ENCODE results near the gene LZTS3. TPM values are rescaled to one million over a fixed set of nuclear protein-coding genes. Genes with fewer than 3 reads are reported as not detected.

LZTS3 gene
- total and polyA plus RNA-seq, 2 of the 13 experiments (the other 11 are each of a cell fraction or from before 2014, with no cell fraction given), result 10.1 to 31.3 TPM

- no peak for TF ChIP-seq ZNF276 (CRISPR knock-in tag; IDR thresholded peaks at IDR 0.05; ENCODE audit: low read depth)
- peak; percentile 56 to 86 for TF ChIP-seq POLR2A (IDR thresholded peaks at IDR 0.05; ENCODE audit: insufficient read depth in 1 of 2, low read depth in 2 of 2, low read length in 2 of 2)
- TF ChIP-seq SRSF4 (IDR thresholded peaks at IDR 0.05; ENCODE audit: low read depth, low read length, poor library complexity, severe bottlenecking), result no peak
- TF ChIP-seq GABPA (IDR thresholded peaks at IDR 0.05; ENCODE audit: low read depth, low read length), result peak; percentile 92
- TF ChIP-seq GABPA (CRISPR knock-in tag; IDR thresholded peaks at IDR 0.05; ENCODE audit: low read depth), result peak; percentile 99
- TF ChIP-seq ELF3 (CRISPR knock-in tag; IDR thresholded peaks at IDR 0.05), result peak; percentile 94
- TF ChIP-seq NFIC (IDR thresholded peaks at IDR 0.05; ENCODE audit: low read length), result peak; percentile 50; the same call in 1 of the 2 replicates
- TF ChIP-seq EHMT2 (IDR thresholded peaks at IDR 0.05; ENCODE audit: borderline replicate concordance, low read depth, low read length), result no peak
- TF ChIP-seq ZNF496 (CRISPR knock-in tag; IDR thresholded peaks at IDR 0.05; ENCODE audit: insufficient replicate concordance), result no peak
- TF ChIP-seq GLI4 (CRISPR knock-in tag; IDR thresholded peaks at IDR 0.05; ENCODE audit: borderline replicate concordance), result peak; percentile 99
- TF ChIP-seq EZH2 (conservative IDR thresholded peaks at IDR 0.05; ENCODE audit: low read depth, low read length), result no peak
- TF ChIP-seq TERF1 (CRISPR knock-in tag; IDR thresholded peaks at IDR 0.05), result no peak
- TF ChIP-seq ZXDC (CRISPR knock-in tag; IDR thresholded peaks at IDR 0.05), result peak; percentile 49; the same call in 1 of the 2 replicates
- TF ChIP-seq JARID2 (CRISPR knock-in tag; IDR thresholded peaks at IDR 0.05; ENCODE audit: insufficient replicate concordance), result peak; percentile 77
- no peak for TF ChIP-seq MTF1 (CRISPR knock-in tag; IDR thresholded peaks at IDR 0.05)
- TF ChIP-seq SPEN (CRISPR knock-in tag; IDR thresholded peaks at IDR 0.05; ENCODE audit: low read depth), result peak; percentile 91
- TF ChIP-seq ZNF839 (CRISPR knock-in tag; IDR thresholded peaks at IDR 0.05; ENCODE audit: borderline replicate concordance), result peak; percentile 95
- no peak; the same call in 1 of the 2 replicates for TF ChIP-seq MAF1 (CRISPR knock-in tag; IDR thresholded peaks at IDR 0.05; ENCODE audit: borderline replicate concordance)
- TF ChIP-seq HNRNPUL1 (IDR thresholded peaks at IDR 0.05; ENCODE audit: low read depth, low read length), result no peak
- TF ChIP-seq GMEB1 (CRISPR knock-in tag; IDR thresholded peaks at IDR 0.05; ENCODE audit: borderline replicate concordance), result no peak; the same call in 1 of the 2 replicates
- TF ChIP-seq PTBP1 (IDR thresholded peaks at IDR 0.05; ENCODE audit: low read depth, low read length, poor library complexity, severe bottlenecking), result peak; percentile 93
Measured at GRCh38 chr20:3209257-3209945, 36.1 kb upstream of the LZTS3 start, which contains the start of gene ITPA (continued).
